Measurements from ENCODE around the gene FOXG1.

DNA sequence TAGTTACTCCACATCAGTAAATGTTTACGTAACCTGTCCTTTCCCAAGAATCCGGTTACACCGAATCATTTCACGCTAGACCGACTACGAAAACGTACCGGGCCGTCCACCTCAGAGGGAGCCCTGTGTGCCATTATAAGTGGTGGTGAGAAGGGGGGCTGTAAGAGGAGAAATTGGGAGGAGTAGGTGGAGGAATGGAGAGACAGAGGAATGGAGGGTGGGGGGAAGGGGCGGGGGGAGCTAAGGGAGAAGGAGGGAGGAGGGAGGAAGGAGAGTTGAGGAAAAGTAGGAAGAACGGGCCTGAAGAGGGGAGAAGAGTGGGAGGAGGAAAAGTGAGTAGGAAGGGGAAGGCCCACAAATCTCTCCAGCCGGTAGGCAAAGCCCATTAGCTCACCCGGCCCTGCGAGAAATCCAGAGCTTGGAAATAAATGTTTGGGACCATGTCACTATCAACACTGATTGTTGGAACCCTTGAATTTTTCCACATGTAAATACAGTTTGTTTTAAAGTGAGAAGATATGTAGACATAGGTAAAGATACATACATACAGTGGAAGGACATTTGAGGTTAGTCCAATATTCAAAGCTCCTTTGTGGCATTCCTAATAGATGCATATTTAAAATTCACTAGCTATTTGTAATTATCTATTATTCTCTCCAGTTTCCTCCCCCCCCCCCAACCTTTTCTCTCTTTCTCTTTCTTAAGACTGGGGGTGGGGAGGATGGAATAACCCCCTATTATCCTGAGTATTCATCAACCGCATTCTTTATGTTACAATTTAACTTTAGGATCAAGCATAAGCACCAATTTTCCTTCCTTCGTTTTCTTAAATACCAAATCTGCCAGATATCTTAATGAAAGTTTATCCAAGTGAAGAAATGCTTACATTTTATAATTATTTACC lies 2.1 kb upstream of the FOXG1 start:
- TF ChIP-seq, protein P1, sequence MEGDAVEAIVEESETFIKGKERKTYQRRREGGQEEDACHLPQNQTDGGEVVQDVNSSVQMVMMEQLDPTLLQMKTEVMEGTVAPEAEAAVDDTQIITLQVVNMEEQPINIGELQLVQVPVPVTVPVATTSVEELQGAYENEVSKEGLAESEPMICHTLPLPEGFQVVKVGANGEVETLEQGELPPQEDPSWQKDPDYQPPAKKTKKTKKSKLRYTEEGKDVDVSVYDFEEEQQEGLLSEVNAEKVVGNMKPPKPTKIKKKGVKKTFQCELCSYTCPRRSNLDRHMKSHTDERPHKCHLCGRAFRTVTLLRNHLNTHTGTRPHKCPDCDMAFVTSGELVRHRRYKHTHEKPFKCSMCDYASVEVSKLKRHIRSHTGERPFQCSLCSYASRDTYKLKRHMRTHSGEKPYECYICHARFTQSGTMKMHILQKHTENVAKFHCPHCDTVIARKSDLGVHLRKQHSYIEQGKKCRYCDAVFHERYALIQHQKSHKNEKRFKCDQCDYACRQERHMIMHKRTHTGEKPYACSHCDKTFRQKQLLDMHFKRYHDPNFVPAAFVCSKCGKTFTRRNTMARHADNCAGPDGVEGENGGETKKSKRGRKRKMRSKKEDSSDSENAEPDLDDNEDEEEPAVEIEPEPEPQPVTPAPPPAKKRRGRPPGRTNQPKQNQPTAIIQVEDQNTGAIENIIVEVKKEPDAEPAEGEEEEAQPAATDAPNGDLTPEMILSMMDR (IDR thresholded peaks at IDR 0.05): no peak
- TF ChIP-seq POLR2A (IDR thresholded peaks at IDR 0.05): no peak
